Measurements from ENCODE around the gene TEC. TPM values are rescaled to one million over a fixed set of nuclear protein-coding genes. Genes with fewer than 3 reads are reported as not detected.

The TEC gene
- total RNA-seq, 1 donor from 2014 or later: 1.8 TPM

DNA sequence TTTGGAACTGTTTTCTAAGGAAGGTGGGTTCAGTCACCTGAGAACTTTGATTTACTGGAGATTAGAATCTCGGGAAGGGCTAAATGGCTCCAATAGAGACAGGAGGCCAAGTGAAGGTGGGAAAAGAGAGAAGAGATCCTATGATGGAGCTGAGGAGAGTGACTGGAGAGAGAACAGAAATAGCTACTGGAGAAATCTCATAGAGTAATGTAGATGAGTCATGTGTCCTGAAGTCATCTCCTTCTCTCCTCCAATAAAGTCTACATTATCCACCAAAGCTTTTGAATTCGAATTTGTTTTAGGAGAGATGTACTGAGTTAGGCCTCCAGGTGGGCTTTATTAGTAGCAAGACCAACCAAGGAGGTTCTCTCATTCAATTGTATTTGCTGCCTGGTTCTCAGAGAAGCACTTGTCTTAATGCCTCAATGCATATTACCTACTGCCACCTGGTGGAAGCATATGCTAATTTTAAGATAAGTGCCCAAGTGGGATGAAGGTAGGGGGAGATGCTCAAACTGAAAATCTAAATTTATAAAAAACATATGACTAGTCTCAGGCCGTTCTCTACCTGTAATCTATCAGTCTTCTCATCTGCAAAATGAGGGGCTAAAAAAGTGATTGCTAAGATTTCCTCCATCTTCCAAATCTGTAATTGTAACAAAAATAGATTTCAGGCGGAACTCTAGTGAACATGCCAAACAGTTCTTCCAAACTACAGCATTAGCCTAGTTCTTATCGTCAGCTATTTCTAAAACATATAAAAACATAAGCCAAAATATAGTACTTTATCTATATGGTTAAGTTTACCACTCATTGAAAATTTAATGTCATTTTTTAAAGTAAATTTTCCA lies 160.0 kb downstream of the TEC start:
- H3K27ac Mint-ChIP-seq: no peak overlapping the region
- H3K4me3 Mint-ChIP-seq: no peak overlapping the region
- no peak for DNase-seq (ENCODE audit: extremely low spot score, unreplicated experiment)
- H3K4me1 Mint-ChIP-seq (ENCODE audit: unreplicated experiment): peaks cover 5% of the 10 kb centered on the region
- no peaks in the 10 kb centered on the region for H3K27me3 Mint-ChIP-seq
- H3K9me3 Mint-ChIP-seq: no peaks in the 10 kb centered on the region
- H3K36me3 Mint-ChIP-seq: no peaks in the 10 kb centered on the region
- TF ChIP-seq, protein P1, sequence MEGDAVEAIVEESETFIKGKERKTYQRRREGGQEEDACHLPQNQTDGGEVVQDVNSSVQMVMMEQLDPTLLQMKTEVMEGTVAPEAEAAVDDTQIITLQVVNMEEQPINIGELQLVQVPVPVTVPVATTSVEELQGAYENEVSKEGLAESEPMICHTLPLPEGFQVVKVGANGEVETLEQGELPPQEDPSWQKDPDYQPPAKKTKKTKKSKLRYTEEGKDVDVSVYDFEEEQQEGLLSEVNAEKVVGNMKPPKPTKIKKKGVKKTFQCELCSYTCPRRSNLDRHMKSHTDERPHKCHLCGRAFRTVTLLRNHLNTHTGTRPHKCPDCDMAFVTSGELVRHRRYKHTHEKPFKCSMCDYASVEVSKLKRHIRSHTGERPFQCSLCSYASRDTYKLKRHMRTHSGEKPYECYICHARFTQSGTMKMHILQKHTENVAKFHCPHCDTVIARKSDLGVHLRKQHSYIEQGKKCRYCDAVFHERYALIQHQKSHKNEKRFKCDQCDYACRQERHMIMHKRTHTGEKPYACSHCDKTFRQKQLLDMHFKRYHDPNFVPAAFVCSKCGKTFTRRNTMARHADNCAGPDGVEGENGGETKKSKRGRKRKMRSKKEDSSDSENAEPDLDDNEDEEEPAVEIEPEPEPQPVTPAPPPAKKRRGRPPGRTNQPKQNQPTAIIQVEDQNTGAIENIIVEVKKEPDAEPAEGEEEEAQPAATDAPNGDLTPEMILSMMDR (conservative IDR thresholded peaks at IDR 0.05): peak; percentile 64

DNA sequence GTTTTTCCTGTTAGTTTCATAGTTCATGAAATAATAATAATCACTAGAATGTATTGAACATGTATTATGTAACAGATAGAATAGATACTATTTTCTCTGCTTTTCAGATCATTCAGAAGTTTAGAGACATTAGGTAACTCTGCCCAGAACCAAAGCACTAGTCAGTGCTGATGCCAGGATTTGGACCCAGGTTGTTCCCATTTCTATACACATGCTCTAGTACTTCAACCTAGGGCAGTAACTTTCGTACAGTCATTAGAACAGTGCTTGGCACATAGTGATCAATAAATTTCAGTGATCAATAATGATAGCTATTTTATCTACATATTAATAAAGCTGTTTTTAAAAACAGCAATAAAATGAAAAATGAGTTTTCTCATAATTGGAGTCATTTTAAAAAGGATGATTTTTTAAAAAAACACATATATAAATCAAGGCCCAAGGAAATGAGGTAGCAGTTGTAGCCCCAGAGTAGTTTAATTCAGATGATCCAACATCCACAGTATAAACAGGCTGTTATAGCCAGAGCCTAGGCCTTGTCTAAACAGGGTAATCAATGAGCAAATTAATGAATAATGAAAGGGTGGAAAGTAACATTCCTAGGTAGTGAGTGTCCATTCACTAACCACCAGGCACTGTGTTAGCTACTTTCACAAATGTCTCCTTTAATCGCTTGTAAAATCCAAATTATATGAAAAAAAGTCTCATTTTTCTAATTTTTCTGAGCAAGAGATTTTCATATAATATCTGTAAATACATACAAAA lies 161.1 kb downstream of the TEC start:
- TF ChIP-seq, protein P1 (conservative IDR thresholded peaks at IDR 0.05): no peak
- Mint-ChIP-seq H3K4me1 (ENCODE audit: unreplicated experiment) (peaks cover 5% of the 10 kb centered on the region), H3K27ac (no peak overlapping the region), H3K9me3 (no peaks in the 10 kb centered on the region), H3K27me3 (no peaks in the 10 kb centered on the region), H3K4me3 (no peak overlapping the region), H3K36me3 (no peaks in the 10 kb centered on the region)
- no peak for DNase-seq (ENCODE audit: extremely low spot score, unreplicated experiment)

DNA sequence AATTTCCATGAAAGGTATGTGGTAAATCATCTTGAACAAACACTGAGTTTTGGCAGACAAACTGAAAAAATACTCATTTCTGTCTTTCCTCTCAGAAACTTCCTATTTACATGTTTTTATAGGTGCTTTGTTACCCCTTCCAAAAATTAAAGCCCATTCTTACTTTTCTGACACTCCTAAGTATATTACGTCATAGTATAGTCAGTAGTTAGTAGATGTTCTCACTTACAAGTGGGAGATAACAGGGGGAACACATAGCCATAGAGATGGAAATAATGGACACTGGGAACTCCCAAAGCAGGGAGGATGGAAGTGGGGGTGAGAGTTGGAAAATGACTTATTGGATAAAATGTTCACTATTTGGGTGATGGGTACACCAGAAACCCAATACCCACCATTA lies 164.4 kb downstream of the TEC start:
- Mint-ChIP-seq H3K27me3 (no peaks in the 10 kb centered on the region), H3K4me1 (ENCODE audit: unreplicated experiment) (no peaks in the 10 kb centered on the region), H3K36me3 (no peaks in the 10 kb centered on the region), H3K9me3 (no peaks in the 10 kb centered on the region), H3K27ac (no peak overlapping the region), H3K4me3 (no peak overlapping the region)
- no peak for DNase-seq (ENCODE audit: extremely low spot score, unreplicated experiment)
- TF ChIP-seq, protein P1 (conservative IDR thresholded peaks at IDR 0.05): no peak

DNA sequence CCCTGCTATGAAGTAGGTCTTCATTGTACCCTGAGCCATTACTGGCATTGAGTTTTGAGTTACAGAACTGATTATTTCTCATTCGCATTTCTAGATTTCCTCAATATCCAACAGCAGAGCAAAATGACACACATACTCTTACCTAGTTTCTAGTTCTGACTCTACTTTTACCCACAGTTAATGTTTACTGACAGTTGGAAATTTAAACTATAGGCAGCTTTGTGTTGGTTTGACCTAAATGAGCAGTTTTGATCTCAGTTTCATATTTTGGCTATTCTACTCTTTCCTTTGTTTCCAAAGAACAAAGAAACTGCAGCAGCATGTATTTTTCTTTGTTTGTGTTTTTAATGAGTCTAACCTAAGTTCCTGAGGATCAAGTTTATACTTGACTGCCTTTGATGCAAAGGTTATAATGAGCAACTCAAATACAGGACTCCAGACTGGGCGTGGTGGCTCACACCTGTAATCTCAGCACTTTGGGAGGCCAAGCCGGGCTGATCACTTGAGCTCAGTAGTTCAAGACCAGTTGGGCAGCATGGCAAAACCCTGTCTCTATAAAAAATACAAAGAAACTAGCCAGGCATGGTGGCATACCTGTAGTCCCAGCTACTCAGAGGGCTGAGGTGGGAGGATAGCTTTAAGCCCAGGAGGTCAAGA lies 166.0 kb downstream of the TEC start:
- no peak for DNase-seq (ENCODE audit: extremely low spot score, unreplicated experiment)
- Mint-ChIP-seq H3K27me3 (no peaks in the 10 kb centered on the region), H3K4me3 (no peak overlapping the region), H3K36me3 (no peaks in the 10 kb centered on the region), H3K4me1 (ENCODE audit: unreplicated experiment) (no peaks in the 10 kb centered on the region), H3K27ac (no peak overlapping the region), H3K9me3 (no peaks in the 10 kb centered on the region)
- TF ChIP-seq, protein P1 (conservative IDR thresholded peaks at IDR 0.05): no peak

DNA sequence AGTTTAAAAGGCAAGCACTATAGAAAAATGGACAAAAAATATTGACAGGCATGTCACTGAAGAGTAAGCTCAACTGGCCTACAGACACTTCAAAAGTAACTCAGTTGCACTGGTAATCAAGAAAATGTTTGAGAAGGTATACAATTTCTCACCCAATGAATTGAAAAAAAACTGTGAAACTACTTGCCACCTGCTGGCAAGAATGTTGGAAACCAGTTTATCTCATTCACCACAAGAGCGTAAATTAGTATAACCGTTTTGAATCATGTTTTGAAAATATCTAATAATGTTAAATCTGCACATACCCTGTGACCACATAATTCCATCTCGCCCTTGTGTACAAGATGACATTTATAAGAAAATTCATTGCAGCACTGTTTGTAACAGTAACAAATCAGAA lies 167.3 kb downstream of the TEC start:
- no peak overlapping the region for H3K27ac Mint-ChIP-seq
- no peaks in the 10 kb centered on the region for H3K36me3 Mint-ChIP-seq
- no peaks in the 10 kb centered on the region for H3K4me1 Mint-ChIP-seq (ENCODE audit: unreplicated experiment)
- no peak for DNase-seq (ENCODE audit: extremely low spot score, unreplicated experiment)
- H3K9me3 Mint-ChIP-seq: no peaks in the 10 kb centered on the region
- H3K27me3 Mint-ChIP-seq: no peaks in the 10 kb centered on the region
- TF ChIP-seq, protein P1 (conservative IDR thresholded peaks at IDR 0.05): peak; percentile 44
- H3K4me3 Mint-ChIP-seq: no peak overlapping the region

Data from type B pancreatic cell (in vitro differentiated cells).